Measurements from ENCODE around the gene MYO7B.

MYO7B gene

GRCh38 chr2:127683757-127684156 lies 148.3 kb downstream of the MYO7B start:
- DNase-seq, result no peak

- DNase-seq, result no peak
Measured at GRCh38 chr2:127685410-127686080, 150.1 kb downstream of the MYO7B start.

All from NCI-H187 (cell line).